Activated CD4-positive, CD25-positive, alpha-beta regulatory T cell treated with anti-CD3 and anti-CD28 coated beads, Interleukin-2, amount 50 U/mL, for 16 hours (primary cell): ENCODE data around the gene ZBTB17.
"Not testable (repeated sequence)": the region's sequence is repeated elsewhere in the genome, so short reads cannot be mapped to it uniquely, and the experiment has no call there.

ENCODE experiments used
- DNase-seq: peaks from one replicate; pipeline ENCODE4 v3.0.0-alpha.2; 2020; ENCODE audit warnings: low read depth, low spot score

Gene ZBTB17

DNA sequence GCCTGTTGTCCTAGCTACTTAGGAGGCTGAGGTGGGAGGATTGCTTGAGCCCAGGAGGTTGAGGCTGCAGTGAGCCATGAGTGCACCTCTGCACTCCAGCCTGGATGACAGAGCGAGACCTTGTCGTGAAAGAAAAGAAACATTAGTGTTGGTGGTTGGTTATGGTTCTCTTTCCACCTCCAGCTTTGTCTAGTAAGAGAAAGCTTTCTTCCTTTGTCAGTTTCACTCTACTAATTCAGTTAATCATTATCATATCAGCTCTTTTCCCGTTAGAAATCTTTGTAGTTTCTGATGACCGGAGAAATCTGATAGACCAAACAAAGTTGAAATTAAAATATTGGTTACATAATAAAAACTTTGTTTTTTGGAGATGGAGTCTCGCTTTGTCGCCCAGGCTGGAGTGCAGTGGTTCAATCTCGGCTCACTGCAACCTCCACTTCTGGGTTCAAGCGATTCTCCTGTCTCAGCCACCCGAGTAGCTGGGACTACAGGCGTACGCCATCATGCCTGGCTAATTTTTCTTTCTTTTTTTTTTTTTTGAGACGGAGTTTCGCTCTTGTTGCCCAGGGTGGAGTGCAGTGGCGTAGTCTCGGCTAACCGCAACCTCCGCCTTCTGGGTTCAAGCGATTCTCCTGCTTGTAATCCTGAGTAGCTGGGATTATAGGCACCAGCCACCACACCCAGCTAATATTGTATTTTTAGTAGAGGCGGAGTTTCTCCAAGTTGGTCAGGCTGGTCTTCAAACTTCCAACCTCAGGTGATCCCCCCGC lies 78.9 kb downstream of the ZBTB17 start:
- DNase-seq = not testable (repeated sequence)

DNA sequence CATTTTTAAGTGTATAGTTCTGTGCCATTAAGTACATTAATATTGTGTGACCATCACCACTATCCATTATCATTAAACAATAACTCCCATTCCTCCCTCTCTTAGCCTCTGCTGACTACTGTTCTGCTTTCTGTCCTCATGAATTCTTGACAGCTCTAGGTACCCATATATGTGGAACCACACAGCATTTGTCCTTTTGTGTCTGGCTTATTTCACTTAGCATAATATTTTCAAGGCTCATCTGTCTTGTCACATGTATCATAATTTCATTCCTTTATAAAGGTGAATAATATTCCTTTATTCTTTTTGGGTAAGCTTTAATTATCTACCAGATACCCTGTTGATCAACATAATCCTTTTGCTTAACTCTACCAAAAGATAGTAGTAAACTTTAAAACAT lies 80.7 kb downstream of the ZBTB17 start:
- no peak for DNase-seq

GRCh38 chr1:15892857-15893599 lies 82.9 kb downstream of the ZBTB17 start:
- DNase-seq = not testable (repeated sequence)
